GM12873 (cell line): ENCODE data around the gene LRRC55.

ENCODE experiments used
- TF ChIP-seq, protein P1 (sequence below): IDR thresholded peaks from 2 replicates; pipeline ENCODE4 v1.5.1; 2012; ENCODE audit warnings: low read depth, mild to moderate bottlenecking, moderate library complexity, low read length, control low read depth; ENCODE audit not compliant: insufficient read depth; ENCODE audit errors: missing control alignments

LRRC55 gene

DNA sequence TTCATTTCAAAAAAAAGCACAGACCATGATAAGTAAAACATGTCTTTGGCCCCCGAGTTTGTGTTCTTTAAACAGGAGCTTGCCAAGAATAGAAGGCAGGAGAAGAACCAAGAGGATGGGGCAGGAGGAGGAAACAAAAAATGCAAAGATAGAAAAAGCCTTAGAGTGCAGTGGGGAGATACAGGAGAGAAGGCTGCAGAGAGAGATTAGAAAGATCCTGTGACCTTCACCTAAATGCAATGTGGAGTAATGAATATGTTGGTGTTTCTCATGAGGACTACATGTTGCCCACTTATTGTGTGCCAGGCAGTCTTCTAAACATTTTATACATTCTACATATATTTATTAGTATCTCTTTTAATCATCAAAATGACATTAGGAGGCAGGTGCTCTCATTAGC lies 57.6 kb downstream of the LRRC55 start:
- TF ChIP-seq, protein P1, sequence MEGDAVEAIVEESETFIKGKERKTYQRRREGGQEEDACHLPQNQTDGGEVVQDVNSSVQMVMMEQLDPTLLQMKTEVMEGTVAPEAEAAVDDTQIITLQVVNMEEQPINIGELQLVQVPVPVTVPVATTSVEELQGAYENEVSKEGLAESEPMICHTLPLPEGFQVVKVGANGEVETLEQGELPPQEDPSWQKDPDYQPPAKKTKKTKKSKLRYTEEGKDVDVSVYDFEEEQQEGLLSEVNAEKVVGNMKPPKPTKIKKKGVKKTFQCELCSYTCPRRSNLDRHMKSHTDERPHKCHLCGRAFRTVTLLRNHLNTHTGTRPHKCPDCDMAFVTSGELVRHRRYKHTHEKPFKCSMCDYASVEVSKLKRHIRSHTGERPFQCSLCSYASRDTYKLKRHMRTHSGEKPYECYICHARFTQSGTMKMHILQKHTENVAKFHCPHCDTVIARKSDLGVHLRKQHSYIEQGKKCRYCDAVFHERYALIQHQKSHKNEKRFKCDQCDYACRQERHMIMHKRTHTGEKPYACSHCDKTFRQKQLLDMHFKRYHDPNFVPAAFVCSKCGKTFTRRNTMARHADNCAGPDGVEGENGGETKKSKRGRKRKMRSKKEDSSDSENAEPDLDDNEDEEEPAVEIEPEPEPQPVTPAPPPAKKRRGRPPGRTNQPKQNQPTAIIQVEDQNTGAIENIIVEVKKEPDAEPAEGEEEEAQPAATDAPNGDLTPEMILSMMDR: no peak

DNA sequence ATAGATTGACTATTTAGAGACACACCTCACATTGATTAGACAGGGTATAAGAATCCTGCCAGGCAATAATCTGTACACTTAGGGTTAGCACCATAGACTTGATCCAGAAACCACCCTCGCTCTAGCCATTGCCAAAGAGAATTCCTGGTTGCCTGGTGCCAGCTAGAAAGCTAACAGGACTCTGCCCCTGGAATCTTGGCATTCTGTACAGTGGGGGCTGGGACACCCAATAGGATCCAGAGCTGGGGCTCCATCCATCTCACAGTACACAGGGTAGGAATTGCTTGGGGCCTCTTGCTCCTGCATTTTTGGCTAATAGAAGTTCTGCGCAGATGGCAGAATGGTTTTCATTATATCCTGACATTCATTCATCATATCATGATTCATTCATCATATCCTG lies 58.3 kb downstream of the LRRC55 start:
- TF ChIP-seq, protein P1: no peak

DNA sequence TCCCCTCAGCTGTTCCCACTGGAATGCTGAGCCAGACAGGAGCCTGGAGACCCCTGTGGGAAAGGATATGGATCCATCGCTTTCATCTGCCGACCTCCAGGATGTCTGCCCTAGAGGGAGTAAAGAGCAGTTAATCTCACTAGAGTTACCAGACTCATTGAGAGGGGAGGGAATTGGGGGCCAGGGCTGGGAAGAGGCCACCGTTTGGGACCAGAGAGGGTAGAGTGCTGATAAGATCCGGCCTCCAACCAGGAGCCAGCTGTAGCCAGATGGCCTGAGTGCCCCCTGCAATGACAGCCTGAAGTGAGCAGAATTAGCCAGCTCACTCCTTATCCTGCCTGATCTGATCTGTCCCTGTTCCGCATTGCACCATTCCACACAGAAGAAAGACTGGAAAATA lies 59.0 kb downstream of the LRRC55 start:
- TF ChIP-seq, protein P1: no peak
